Small intestine (tissue), 7 donors: ENCODE data around the gene DES. TPM values are rescaled to one million over a fixed set of nuclear protein-coding genes. Genes with fewer than 3 reads are reported as not detected.

Experiments
- DNase-seq, 2 donors: peaks; one replicate each; pipeline versions ENCODE4 v3.0.0 to v3.0.0-alpha.2; 2013
- FAIRE-seq: peaks from 2 replicates; lab custom pipeline; 2012; peaks lifted over from hg19 to GRCh38; lab: Jason Lieb, UNC
- H3K27ac ChIP-seq, 3 donors: one replicate each; pipeline ENCODE4 v1.5.1; 2013; ENCODE audit warnings: low read length in 2 of 3, mild to moderate bottlenecking in 2 of 3, control low read depth in 1 of 3, inconsistent platforms in 1 of 3, low read depth in 1 of 3, moderate library complexity in 1 of 3
- H3K27me3 ChIP-seq, 3 donors: one replicate each; pipeline ENCODE4 v1.6.1; 2013; ENCODE audit warnings: low read length in 3 of 3, inconsistent platforms in 1 of 3; ENCODE audit not compliant: control insufficient read depth in 3 of 3, insufficient read depth in 3 of 3
- H3K36me3 ChIP-seq, 3 donors: one replicate each; pipeline ENCODE4 v1.6.1; 2013; ENCODE audit warnings: low read length in 3 of 3, inconsistent platforms in 1 of 3, low read depth in 1 of 3, mild to moderate bottlenecking in 1 of 3, moderate library complexity in 1 of 3; ENCODE audit not compliant: control insufficient read depth in 3 of 3, insufficient read depth in 2 of 3
- H3K4me1 ChIP-seq, 3 donors: one replicate each; pipeline ENCODE4 v1.6.1; 2013; ENCODE audit warnings: low read length in 2 of 3, inconsistent platforms in 1 of 3, low read depth in 1 of 3, mild to moderate bottlenecking in 1 of 3, moderate library complexity in 1 of 3; ENCODE audit not compliant: control insufficient read depth in 3 of 3, insufficient read depth in 2 of 3
- H3K4me3 ChIP-seq, 3 donors: one replicate each; pipeline ENCODE4 v1.5.1; 2013; ENCODE audit warnings: low read length in 3 of 3, control low read depth in 1 of 3, inconsistent platforms in 1 of 3, low read depth in 1 of 3, mild to moderate bottlenecking in 1 of 3, moderate library complexity in 1 of 3
- H3K9me3 ChIP-seq, 2 donors: one replicate each; pipeline ENCODE4 v1.6.1; 2013; ENCODE audit warnings: low read depth in 1 of 2, low read length in 1 of 2; ENCODE audit not compliant: control insufficient read depth in 2 of 2, insufficient read depth in 1 of 2
- WGBS, 3 donors: extraction: QIAGEN DNeasy Blood & Tissue Kit; methylation state at CpG; one replicate each; pipeline ENCODE4 v1.1.7; 2013; 5-methylcytosine and 5-hydroxymethylcytosine counted together
- polyA plus RNA-seq, 4 donors: library from polyadenylated mRNA; stranded (reverse) in 3 of 4; unstranded in 1 of 4; fragments of 200-250 nt in 3 of 4; fragments of 120-200 nt in 1 of 4; gene quantifications; one replicate each; pipeline versions ENCODE4 v1.2.1 to v1.2.3, GENCODE V29; 2013
- donor health status: healthy with polysubstance abuse.
- donor health status: control.
- donor health status: control.
- donor health status: Bipolar disorder and iron deficiency.
- donor health status: healthy.

The DES gene
- polyA plus RNA-seq, 4 donors: 24.6 to 178 (median 67.4) TPM

GRCh38 chr2:219452361-219453317 lies 34.5 kb downstream of the DES start:
- Histone ChIP-seq H3K9me3 (no peaks in the 10 kb centered on the region), H3K4me3 (no peak overlapping the region), H3K27ac (peak overlapping the region in 2 of 3 donors; percentile 43 to 72), H3K27me3 (peaks cover 0 to 53% (median 6%) of the 10 kb centered on the region in 3 donors), H3K36me3 (peaks cover 0 to 23% (median 0%) of the 10 kb centered on the region in 3 donors), H3K4me1 (peaks cover 0 to 2% (median 0%) of the 10 kb centered on the region in 3 donors)
- no peak for DNase-seq
- no peak for FAIRE-seq
- 66 to 72% (median 70%) methylated on average over 23 of the region's 23 CpGs for WGBS, 3 donors

GRCh38 chr2:219453671-219454590 lies 35.8 kb downstream of the DES start:
- Histone ChIP-seq H3K27me3 (peaks cover 0 to 44% (median 6%) of the 10 kb centered on the region in 3 donors), H3K4me1 (peaks cover 0 to 3% (median 0%) of the 10 kb centered on the region in 3 donors), H3K27ac (peak overlapping the region in 2 of 3 donors; percentile 13 to 72), H3K9me3 (no peaks in the 10 kb centered on the region), H3K4me3 (no peak overlapping the region), H3K36me3 (peaks cover 0 to 23% (median 0%) of the 10 kb centered on the region in 3 donors)
- DNase-seq (peak in 1 of 2 donors; percentile 25), FAIRE-seq (no peak)
- WGBS, 3 donors: 74 to 78% (median 77%) methylated on average over 8 to 10 of the region's 10 CpGs

- Histone ChIP-seq H3K36me3 (peaks cover 0 to 20% (median 0%) of the 10 kb centered on the region in 3 donors), H3K4me3 (no peak overlapping the region), H3K9me3 (no peaks in the 10 kb centered on the region), H3K4me1 (peaks cover 0 to 13% (median 0%) of the 10 kb centered on the region in 3 donors), H3K27me3 (peaks cover 0 to 31% (median 0%) of the 10 kb centered on the region in 3 donors), H3K27ac (no peak overlapping the region)
- whole genome bisulfite sequencing, 3 donors: 71 to 85% (median 72%) methylated on average over 6 of the region's 6 CpGs
- DNase-seq: no peak
- no peak for FAIRE-seq
Measured at GRCh38 chr2:219455581-219455980, 37.4 kb downstream of the DES start.

GRCh38 chr2:219457784-219458369 lies 39.7 kb downstream of the DES start:
- peaks cover 0 to 11% (median 0%) of the 10 kb centered on the region in 3 donors for H3K27me3 ChIP-seq
- peaks cover 0 to 20% (median 0%) of the 10 kb centered on the region in 3 donors for H3K36me3 ChIP-seq
- no peak overlapping the region for H3K27ac ChIP-seq
- DNase-seq: peak; percentile 18 to 48
- no peaks in the 10 kb centered on the region for H3K9me3 ChIP-seq
- no peak for FAIRE-seq
- WGBS, 3 donors: 37 to 59% (median 50%) methylated on average over 5 of the region's 5 CpGs
- H3K4me3 ChIP-seq: no peak overlapping the region
- H3K4me1 ChIP-seq: peaks cover 0 to 13% (median 0%) of the 10 kb centered on the region in 3 donors

- Histone ChIP-seq H3K4me3 (no peak overlapping the region), H3K4me1 (peaks cover 0 to 13% (median 0%) of the 10 kb centered on the region in 3 donors), H3K9me3 (no peaks in the 10 kb centered on the region), H3K36me3 (peaks cover 0 to 20% (median 0%) of the 10 kb centered on the region in 3 donors), H3K27ac (no peak overlapping the region), H3K27me3 (peaks cover 0 to under 1% (median 0%) of the 10 kb centered on the region in 3 donors)
- no peak for FAIRE-seq
- DNase-seq: no peak
- 84 to 89% (median 87%) methylated on average over 8 of the region's 8 CpGs for WGBS, 3 donors
Measured at GRCh38 chr2:219458996-219459395, 40.8 kb downstream of the DES start.

GRCh38 chr2:219459460-219460311 lies 41.5 kb downstream of the DES start:
- Histone ChIP-seq H3K4me3 (no peak overlapping the region), H3K36me3 (peaks cover 0 to 24% (median 0%) of the 10 kb centered on the region in 3 donors), H3K4me1 (peaks cover 0 to 13% (median 0%) of the 10 kb centered on the region in 3 donors), H3K27ac (peak overlapping the region in 2 of 3 donors; percentile 25 to 61), H3K27me3 (no peaks in the 10 kb centered on the region), H3K9me3 (no peaks in the 10 kb centered on the region)
- DNase-seq: peak; percentile 30 to 58
- no peak for FAIRE-seq
- WGBS, 3 donors: 48 to 56% (median 56%) methylated on average over 13 to 14 of the region's 14 CpGs

- H3K36me3 ChIP-seq: peaks cover 0 to 30% (median 0%) of the 10 kb centered on the region in 3 donors
- peak overlapping the region in 2 of 3 donors; percentile 25 to 61 for H3K27ac ChIP-seq
- H3K4me1 ChIP-seq: peaks cover 0 to 13% (median 0%) of the 10 kb centered on the region in 3 donors
- no peaks in the 10 kb centered on the region for H3K9me3 ChIP-seq
- H3K27me3 ChIP-seq: no peaks in the 10 kb centered on the region
- FAIRE-seq: no peak
- H3K4me3 ChIP-seq: no peak overlapping the region
- WGBS, 3 donors: 48 to 76% (median 76%) methylated on average over 18 of the region's 18 CpGs
- DNase-seq: peak in 1 of 2 donors; percentile 15
Measured at GRCh38 chr2:219460424-219460926, 42.3 kb downstream of the DES start.
